MCF 10A (cell line): ENCODE results near the gene SLC10A2. TPM values are rescaled to one million over a fixed set of nuclear protein-coding genes. Genes with fewer than 3 reads are reported as not detected.

ENCODE experiments used
- BruUV-seq: library from RNA; stranded (reverse); fragments of 400-500 nt; replicated peaks from 2 replicates; lab custom pipeline; 2021; lab: Mats Ljungman, UMichigan
- CTCF ChIA-PET: fragments of 300-600 bp; sonication (Branson Sonifier 250); formaldehyde crosslinking; extraction: SDS; loops from one replicate; lab custom pipeline; 2021; ENCODE audit warnings: antibody characterized with exemption, inconsistent platforms; lab: Yijun Ruan, JAX
- POLR2A ChIA-PET: fragments of 300-600, 350-650 bp; sonication (Branson Sonifier 250); formaldehyde crosslinking; extraction: SDS; loops from one replicate; lab custom pipeline; 2020; ENCODE audit warnings: antibody characterized with exemption, inconsistent platforms; lab: Yijun Ruan, JAX
- DNase-seq: peaks from one replicate; pipeline ENCODE4 v3.0.0-alpha.2; 2018; ENCODE audit not compliant: unreplicated experiment
- H3K27ac Mint-ChIP-seq: one replicate; pipeline ENCODE4 v1.8.0; 2022; ENCODE audit warnings: mild to moderate bottlenecking, low read depth, mixed read lengths; ENCODE audit not compliant: unreplicated experiment
- H3K27me3 Mint-ChIP-seq: one replicate; pipeline ENCODE4 v1.8.0; 2022; ENCODE audit warnings: mixed read lengths; ENCODE audit not compliant: insufficient read depth, unreplicated experiment
- H3K36me3 Mint-ChIP-seq: one replicate; pipeline ENCODE4 v1.8.0; 2022; ENCODE audit warnings: mild to moderate bottlenecking, moderate library complexity, mixed read lengths; ENCODE audit not compliant: insufficient read depth, unreplicated experiment
- H3K4me1 Mint-ChIP-seq: one replicate; pipeline ENCODE4 v1.8.0; 2022; ENCODE audit warnings: mixed read lengths; ENCODE audit not compliant: insufficient read depth, unreplicated experiment
- H3K4me3 Mint-ChIP-seq: one replicate; pipeline ENCODE4 v1.8.0; 2022; ENCODE audit warnings: mild to moderate bottlenecking, moderate library complexity, mixed read lengths; ENCODE audit not compliant: unreplicated experiment
- H3K9me3 Mint-ChIP-seq: one replicate; pipeline ENCODE4 v1.8.0; 2022; ENCODE audit warnings: mixed read lengths; ENCODE audit not compliant: unreplicated experiment
- CTCF ChIP-seq: fragments of 200-600 bp; IDR thresholded peaks from one replicate; pipeline ENCODE4 v1.8.0; 2022; ENCODE audit warnings: antibody characterized with exemption, mild to moderate bottlenecking; ENCODE audit not compliant: unreplicated experiment
- intact Hi-C: fragments of 100-400 bp; cut with micrococcal nuclease; formaldehyde crosslinking; loops from 2 replicates; pipeline ENCODE4 v1.14.1; 2022
- total RNA-seq: library from RNA; stranded (reverse); gene quantifications from 2 replicates; pipeline ENCODE4 v1.2.3, GENCODE V29; 2022

SLC10A2 gene
- total RNA-seq, 1 experiment from 2014 or later: not detected

- Mint-ChIP-seq H3K9me3 (no peaks in the 10 kb centered on the region), H3K36me3 (no peaks in the 10 kb centered on the region), H3K27me3 (no peaks in the 10 kb centered on the region), H3K4me1 (peaks cover 5% of the 10 kb centered on the region), H3K27ac (no peak overlapping the region), H3K4me3 (no peak overlapping the region)
- CTCF ChIA-PET: interaction anchor here (0.6 to 0.9 kb wide), 2 partner anchors 56 to 186 kb away, joined by 3 to 4 read pairs; no protein-coding TSS in a partner anchor
- no peak for TF ChIP-seq CTCF
- POLR2A ChIA-PET: no interaction called here
- no peak for DNase-seq
- no TSS peak for BruUV-seq
- intact Hi-C loops: no loop called here
Measured at GRCh38 chr13:103102482-103102881, 36.3 kb upstream of the SLC10A2 start.

DNA sequence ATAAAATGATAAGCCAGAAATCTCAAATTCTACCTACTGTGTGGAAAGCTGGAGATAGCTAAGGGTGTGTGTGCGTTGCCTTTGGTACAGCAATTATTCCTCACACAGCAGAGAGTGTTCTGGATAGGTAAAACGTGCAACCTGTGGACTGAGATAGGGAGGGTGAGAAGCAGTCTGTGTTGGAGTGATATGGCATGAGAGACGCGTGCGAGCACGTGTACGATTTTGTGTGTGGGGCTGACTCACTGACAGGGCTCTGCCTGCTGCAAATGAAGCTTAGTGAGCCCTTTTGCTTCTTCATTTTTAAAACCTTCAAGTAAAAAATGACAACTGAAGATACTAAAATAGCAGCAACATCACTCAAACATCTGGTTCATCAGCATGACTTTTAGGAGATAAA lies 35.7 kb upstream of the SLC10A2 start:
- Mint-ChIP-seq H3K9me3 (no peaks in the 10 kb centered on the region), H3K27ac (no peak overlapping the region), H3K4me1 (peaks cover 5% of the 10 kb centered on the region), H3K4me3 (no peak overlapping the region), H3K36me3 (no peaks in the 10 kb centered on the region), H3K27me3 (no peaks in the 10 kb centered on the region)
- BruUV-seq: no TSS peak
- CTCF ChIA-PET: interaction anchor here (0.9 kb wide), 1 partner anchor 57 kb away, joined by 4 read pairs; no protein-coding TSS in a partner anchor
- no peak for TF ChIP-seq CTCF
- intact Hi-C loops: no loop called here
- POLR2A ChIA-PET: no interaction called here
- DNase-seq: no peak

DNA sequence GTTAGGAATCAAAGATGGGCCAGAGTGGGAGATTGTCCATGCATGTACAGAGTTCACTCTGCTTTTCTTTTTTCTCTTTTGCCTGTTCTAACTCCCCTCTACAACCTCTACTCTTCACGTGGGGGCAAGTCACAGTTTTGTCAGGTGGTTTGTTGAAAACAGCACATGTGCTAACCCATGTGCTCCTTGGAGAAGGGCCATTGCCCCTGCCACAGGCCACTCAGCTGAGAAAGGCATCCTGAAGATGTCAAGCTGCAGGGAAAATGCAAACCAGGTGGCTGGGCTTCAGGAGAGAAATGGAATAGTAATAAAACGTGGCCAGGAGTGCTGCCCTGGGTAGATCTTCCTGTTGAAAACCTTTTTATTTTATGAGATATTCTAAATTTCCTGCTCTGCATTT lies 35.3 kb upstream of the SLC10A2 start:
- no peaks in the 10 kb centered on the region for H3K27me3 Mint-ChIP-seq
- intact Hi-C loops: no loop called here
- H3K4me3 Mint-ChIP-seq: no peak overlapping the region
- no peak for DNase-seq
- CTCF ChIA-PET: interaction anchor here (0.6 to 0.9 kb wide), 2 partner anchors 57 to 745 kb away, joined by 3 to 4 read pairs; no protein-coding TSS in a partner anchor
- H3K27ac Mint-ChIP-seq: no peak overlapping the region
- H3K9me3 Mint-ChIP-seq: no peaks in the 10 kb centered on the region
- no peaks in the 10 kb centered on the region for H3K36me3 Mint-ChIP-seq
- TF ChIP-seq CTCF: no peak
- BruUV-seq: no TSS peak
- POLR2A ChIA-PET: interaction anchor here (0.7 kb wide), 1 partner anchor 987 kb away, joined by 3 read pairs; no protein-coding TSS in a partner anchor
- peaks cover 5% of the 10 kb centered on the region for H3K4me1 Mint-ChIP-seq

DNA sequence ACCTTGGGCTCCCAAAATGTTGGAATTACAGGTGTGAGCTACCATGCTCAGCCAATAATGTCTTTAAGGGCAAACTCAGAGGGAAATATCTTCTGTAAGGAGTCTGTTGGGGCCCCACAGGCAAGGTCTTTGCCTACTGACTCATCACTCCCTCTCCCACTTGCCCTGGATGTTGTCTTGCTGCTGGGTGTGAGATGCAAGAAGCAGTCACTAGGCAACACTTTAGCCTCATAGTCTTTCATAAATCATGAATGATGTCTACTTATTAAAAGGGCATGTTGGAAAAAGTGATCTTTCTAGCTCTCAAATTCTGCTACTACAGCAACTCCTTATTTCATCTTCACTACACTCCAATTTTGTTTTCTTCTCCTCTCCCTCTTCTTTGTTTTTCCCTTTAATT lies 34.6 kb upstream of the SLC10A2 start:
- no TSS peak for BruUV-seq
- Mint-ChIP-seq H3K27me3 (no peaks in the 10 kb centered on the region), H3K4me1 (peaks cover 5% of the 10 kb centered on the region), H3K4me3 (no peak overlapping the region), H3K27ac (no peak overlapping the region), H3K36me3 (no peaks in the 10 kb centered on the region), H3K9me3 (no peaks in the 10 kb centered on the region)
- POLR2A ChIA-PET: interaction anchor here (0.7 kb wide), 1 partner anchor 986 kb away, joined by 3 read pairs; no protein-coding TSS in a partner anchor
- CTCF ChIA-PET: interaction anchor here (0.6 kb wide), 1 partner anchor 744 kb away, joined by 3 read pairs; no protein-coding TSS in a partner anchor
- intact Hi-C loops: no loop called here
- no peak for TF ChIP-seq CTCF
- peak; percentile 7 for DNase-seq
